Pancreas (tissue), 10 donors: Measurements from ENCODE around the gene TMEM120B. TPM values are rescaled to one million over a fixed set of nuclear protein-coding genes. Genes with fewer than 3 reads are reported as not detected.
"Not testable (repeated sequence)": the region's sequence is repeated elsewhere in the genome, so short reads cannot be mapped to it uniquely, and the experiment has no call there.

Source experiments
- ATAC-seq, 4 donors: fragments of 200-7000 bp; cut with Tn5 transposase; one replicate each; pipeline versions ENCODE4 v1.8.0 to v1.9.1; 2020; ENCODE audit warnings: mild to moderate bottlenecking in 4 of 4, moderate library complexity in 4 of 4
- DNase-seq, 6 donors: peaks; one replicate each; pipeline ENCODE4 v3.0.0-alpha.2; 2020
- FAIRE-seq: peaks from 2 replicates; lab custom pipeline; 2012; peaks lifted over from hg19 to GRCh38; lab: Jason Lieb, UNC
- H3K27ac ChIP-seq, 4 donors: fragments of 200-600 bp; sonication (generic); 1 replicate in 3 of 4; 2 replicates in 1 of 4; pipeline versions ENCODE4 v1.5.0 to v1.8.0; 2020
- H3K27me3 ChIP-seq, 4 donors: fragments of 200-600 bp; one replicate each; pipeline ENCODE4 v1.8.0; 2021
- H3K36me3 ChIP-seq, 3 donors: fragments of 200-600 bp; sonication (generic) in 1 of 3; one replicate each; pipeline versions ENCODE4 v1.5.0 to v1.8.0; 2020 to 2021
- H3K4me1 ChIP-seq, 3 donors: fragments of 200-600 bp; one replicate each; pipeline ENCODE4 v1.8.0; 2021
- H3K4me3 ChIP-seq, 4 donors: fragments of 200-600 bp; sonication (generic) in 2 of 4; one replicate each; pipeline versions ENCODE4 v1.5.0 to v1.8.0; 2020 to 2021
- H3K9me3 ChIP-seq, 4 donors: fragments of 200-600 bp; one replicate each; pipeline ENCODE4 v1.8.0; 2021
- WGBS, 2 donors: extraction: QIAGEN DNeasy Blood & Tissue Kit; methylation state at CpG; one replicate each; pipeline ENCODE4 v1.1.7; 2013; 5-methylcytosine and 5-hydroxymethylcytosine counted together
- intact Hi-C, 3 donors: fragments of 100-400 bp; cut with DNase I; formaldehyde crosslinking; loops; one replicate each; pipeline versions ENCODE4 v1.11.1 to v1.14.2; 2022
- polyA plus RNA-seq, 2 donors: library from polyadenylated mRNA; stranded (reverse); fragments of 200-250 nt; gene quantifications; one replicate each; pipeline ENCODE4 v1.2.3, GENCODE V29; 2013
- total RNA-seq, 6 donors: library from RNA; stranded (reverse); fragmentation: NEBNext Ultra II Directional in 4 of 6; extraction: Animal tissue kit (Norgen Biotek cat#: 25700) in 4 of 6; gene quantifications; one replicate each; pipeline versions ENCODE4 v1.2.1 to v1.2.4, GENCODE V29; 2021 to 2023
- TF ChIP-seq, protein P1 (sequence below), 4 donors: fragments of 200-600 bp; sonication (generic) in 3 of 4; IDR thresholded peaks; one replicate each; pipeline versions ENCODE4 v1.5.0 to v1.8.0; 2021; ENCODE audit warnings: antibody characterized with exemption in 4 of 4
- donor health status: healthy with polysubstance abuse.
- donor health status: DM: no; HTN: no; CAD: no; lungs with moderate emphysema.
- donor health status: DM: no; HTN: no; CAD: no.
- donor health status: control.
- donor health status: control.
- donor health status: Bipolar disorder and iron deficiency.
- donor health status: DM: yes; HTN: yes; CAD: no.
- donor health status: DM: no; HTN: no; CAD: no.
- donor health status: DM: no; HTN: no; CAD: no.
- donor health status: DM: yes; HTN: yes; CAD: no.

The TMEM120B gene
- total and polyA plus RNA-seq, 8 donors = 8.2 to 19.8 (median 11.4) TPM

DNA sequence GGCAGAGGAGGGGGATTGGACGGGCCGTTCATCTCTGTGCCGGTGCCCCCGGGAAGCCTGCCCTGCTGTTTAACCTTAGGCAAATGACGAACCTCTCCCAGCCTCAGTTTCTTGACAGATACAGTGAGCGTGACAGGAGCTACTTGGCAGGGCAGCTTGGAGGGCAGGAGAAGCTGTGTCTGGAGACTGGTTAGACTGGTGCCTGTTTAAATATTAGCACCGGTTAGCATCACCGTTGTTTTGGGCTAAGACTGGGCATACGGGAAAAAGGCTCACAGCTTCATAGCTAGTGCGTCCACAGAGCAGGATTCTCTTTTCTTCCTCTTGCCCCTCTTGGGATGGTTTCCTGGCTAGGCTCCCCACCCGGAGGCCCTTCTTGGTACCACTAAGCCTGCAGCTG, 42.3 kb downstream of the TMEM120B start:
- FAIRE-seq = no peak
- H3K27me3 ChIP-seq = no peaks in the 10 kb centered on the region

DNA sequence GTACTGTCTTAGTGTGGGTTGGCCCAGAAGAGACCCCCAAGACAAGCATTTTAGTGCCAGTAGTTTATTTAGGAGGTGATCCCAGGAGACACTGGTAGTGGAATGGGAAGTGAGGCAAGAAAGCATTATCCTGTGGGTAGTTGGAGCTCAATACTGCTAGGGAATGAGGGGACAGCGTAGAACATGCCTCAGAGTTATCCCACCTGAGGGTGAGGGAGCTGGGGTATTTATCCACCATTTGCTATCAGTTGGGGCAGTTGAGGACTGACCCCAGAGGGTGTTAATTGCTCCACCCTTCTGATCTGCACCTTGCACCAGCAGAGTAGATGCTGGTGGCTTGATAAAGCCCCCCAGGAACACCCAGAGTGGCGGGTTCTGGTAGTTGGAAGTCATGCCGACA, 43.0 kb downstream of the TMEM120B start:
- intact Hi-C loops = no loop called here
- 89 to 93% methylated on average over 3 of the region's 3 CpGs for WGBS, 2 donors

More for the DNA sequence above, 42.3 kb downstream of the TMEM120B start:
- Histone ChIP-seq H3K36me3 (no peaks in the 10 kb centered on the region), H3K4me3 (no peak overlapping the region), H3K9me3 (no peaks in the 10 kb centered on the region), H3K4me1 (peaks cover 0 to 5% (median 0%) of the 10 kb centered on the region in 3 donors), H3K27ac (no peak overlapping the region)
- ATAC-seq (no peak), DNase-seq (no peak)
- TF ChIP-seq, protein P1, sequence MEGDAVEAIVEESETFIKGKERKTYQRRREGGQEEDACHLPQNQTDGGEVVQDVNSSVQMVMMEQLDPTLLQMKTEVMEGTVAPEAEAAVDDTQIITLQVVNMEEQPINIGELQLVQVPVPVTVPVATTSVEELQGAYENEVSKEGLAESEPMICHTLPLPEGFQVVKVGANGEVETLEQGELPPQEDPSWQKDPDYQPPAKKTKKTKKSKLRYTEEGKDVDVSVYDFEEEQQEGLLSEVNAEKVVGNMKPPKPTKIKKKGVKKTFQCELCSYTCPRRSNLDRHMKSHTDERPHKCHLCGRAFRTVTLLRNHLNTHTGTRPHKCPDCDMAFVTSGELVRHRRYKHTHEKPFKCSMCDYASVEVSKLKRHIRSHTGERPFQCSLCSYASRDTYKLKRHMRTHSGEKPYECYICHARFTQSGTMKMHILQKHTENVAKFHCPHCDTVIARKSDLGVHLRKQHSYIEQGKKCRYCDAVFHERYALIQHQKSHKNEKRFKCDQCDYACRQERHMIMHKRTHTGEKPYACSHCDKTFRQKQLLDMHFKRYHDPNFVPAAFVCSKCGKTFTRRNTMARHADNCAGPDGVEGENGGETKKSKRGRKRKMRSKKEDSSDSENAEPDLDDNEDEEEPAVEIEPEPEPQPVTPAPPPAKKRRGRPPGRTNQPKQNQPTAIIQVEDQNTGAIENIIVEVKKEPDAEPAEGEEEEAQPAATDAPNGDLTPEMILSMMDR (IDR thresholded peaks at IDR 0.05) = no peak
- intact Hi-C loops = no loop called here
- WGBS, 2 donors = 79 to 80% methylated on average over 11 of the region's 11 CpGs

GRCh38 chr12:121758536-121758935, 46.0 kb downstream of the TMEM120B start:
- H3K4me3 ChIP-seq, H3K27me3 ChIP-seq, H3K27ac ChIP-seq, H3K36me3 ChIP-seq, H3K9me3 ChIP-seq, DNase-seq, H3K4me1 ChIP-seq, ATAC-seq, intact Hi-C loops, FAIRE-seq: not testable (repeated sequence)
- 94 to 95% methylated on average over 12 to 22 of the region's 22 CpGs for WGBS, 2 donors

More for the DNA sequence above, 43.0 kb downstream of the TMEM120B start:
- DNase-seq = no peak
- H3K36me3 ChIP-seq = no peaks in the 10 kb centered on the region
- no peaks in the 10 kb centered on the region for H3K27me3 ChIP-seq
- H3K9me3 ChIP-seq = no peaks in the 10 kb centered on the region
- ATAC-seq = no peak
- no peak overlapping the region for H3K27ac ChIP-seq
- peaks cover 0 to 5% (median 0%) of the 10 kb centered on the region in 3 donors for H3K4me1 ChIP-seq
- TF ChIP-seq, protein P1 (IDR thresholded peaks at IDR 0.05) = no peak
- FAIRE-seq = no peak
- no peak overlapping the region for H3K4me3 ChIP-seq

- intact Hi-C loops = no loop called here
- TF ChIP-seq, protein P1 (IDR thresholded peaks at IDR 0.05) = no peak
- Histone ChIP-seq H3K27ac (no peak overlapping the region), H3K4me1 (no peaks in the 10 kb centered on the region), H3K9me3 (no peaks in the 10 kb centered on the region), H3K27me3 (no peaks in the 10 kb centered on the region), H3K4me3 (no peak overlapping the region), H3K36me3 (no peaks in the 10 kb centered on the region)
- 87 to 94% methylated on average over 6 of the region's 6 CpGs for WGBS, 2 donors
- no peak for DNase-seq
- FAIRE-seq = no peak
- no peak for ATAC-seq
Measured at GRCh38 chr12:121762269-121762668, 49.7 kb downstream of the TMEM120B start.

GRCh38 chr12:121764808-121765207, 52.3 kb downstream of the TMEM120B start:
- 92 to 98% methylated on average over 3 of the region's 3 CpGs for WGBS, 2 donors
- Histone ChIP-seq H3K9me3 (no peaks in the 10 kb centered on the region), H3K27ac (no peak overlapping the region), H3K27me3 (no peaks in the 10 kb centered on the region), H3K4me1 (no peaks in the 10 kb centered on the region), H3K4me3 (no peak overlapping the region), H3K36me3 (no peaks in the 10 kb centered on the region)
- FAIRE-seq (no peak), DNase-seq (no peak), ATAC-seq (no peak)
- intact Hi-C loops = no loop called here
- TF ChIP-seq, protein P1 (IDR thresholded peaks at IDR 0.05) = no peak
